ENCODE measurements around the gene TMEM263. TPM values are rescaled to one million over a fixed set of nuclear protein-coding genes. Genes with fewer than 3 reads are reported as not detected.

The TMEM263 gene
- total RNA-seq, 4 donors from 2014 or later: 4.6 to 11.9 (median 10.0) TPM

DNA sequence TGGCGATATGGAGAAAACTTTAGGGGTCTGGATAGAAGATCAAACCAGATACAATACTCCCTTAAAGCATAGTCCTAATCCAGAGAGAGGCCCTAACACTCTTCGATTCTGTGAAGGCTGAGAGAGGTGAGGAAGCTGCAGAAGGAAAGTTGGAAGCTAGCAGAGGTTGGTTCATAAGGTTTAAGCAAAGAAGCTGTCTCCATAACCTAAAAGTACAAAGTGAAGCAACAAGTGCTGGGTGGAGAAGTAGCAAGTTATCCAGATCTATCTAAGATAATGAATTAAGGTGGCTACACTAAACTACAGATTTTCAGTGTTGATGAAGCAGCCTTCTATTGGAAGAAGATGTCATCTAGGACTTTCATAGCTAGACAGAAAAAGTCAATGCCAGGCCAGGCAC is 55.8 kb downstream of the TMEM263 start:
- WGBS, 2 donors: 90 to 91% methylated on average over 2 of the region's 2 CpGs
- no peak overlapping the region for H3K4me3 ChIP-seq (ENCODE audit: low read depth, poor library complexity, severe bottlenecking)
- TF ChIP-seq POLR2A (IDR thresholded peaks at IDR 0.05): no peak
- TF ChIP-seq, protein P1, sequence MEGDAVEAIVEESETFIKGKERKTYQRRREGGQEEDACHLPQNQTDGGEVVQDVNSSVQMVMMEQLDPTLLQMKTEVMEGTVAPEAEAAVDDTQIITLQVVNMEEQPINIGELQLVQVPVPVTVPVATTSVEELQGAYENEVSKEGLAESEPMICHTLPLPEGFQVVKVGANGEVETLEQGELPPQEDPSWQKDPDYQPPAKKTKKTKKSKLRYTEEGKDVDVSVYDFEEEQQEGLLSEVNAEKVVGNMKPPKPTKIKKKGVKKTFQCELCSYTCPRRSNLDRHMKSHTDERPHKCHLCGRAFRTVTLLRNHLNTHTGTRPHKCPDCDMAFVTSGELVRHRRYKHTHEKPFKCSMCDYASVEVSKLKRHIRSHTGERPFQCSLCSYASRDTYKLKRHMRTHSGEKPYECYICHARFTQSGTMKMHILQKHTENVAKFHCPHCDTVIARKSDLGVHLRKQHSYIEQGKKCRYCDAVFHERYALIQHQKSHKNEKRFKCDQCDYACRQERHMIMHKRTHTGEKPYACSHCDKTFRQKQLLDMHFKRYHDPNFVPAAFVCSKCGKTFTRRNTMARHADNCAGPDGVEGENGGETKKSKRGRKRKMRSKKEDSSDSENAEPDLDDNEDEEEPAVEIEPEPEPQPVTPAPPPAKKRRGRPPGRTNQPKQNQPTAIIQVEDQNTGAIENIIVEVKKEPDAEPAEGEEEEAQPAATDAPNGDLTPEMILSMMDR (IDR thresholded peaks at IDR 0.05): no peak
- intact Hi-C loops (cut with DNase I; ENCODE audit: low total_unique reads): no loop called here
- DNase-seq (ENCODE audit: low spot score in 2 of 2): no peak

DNA sequence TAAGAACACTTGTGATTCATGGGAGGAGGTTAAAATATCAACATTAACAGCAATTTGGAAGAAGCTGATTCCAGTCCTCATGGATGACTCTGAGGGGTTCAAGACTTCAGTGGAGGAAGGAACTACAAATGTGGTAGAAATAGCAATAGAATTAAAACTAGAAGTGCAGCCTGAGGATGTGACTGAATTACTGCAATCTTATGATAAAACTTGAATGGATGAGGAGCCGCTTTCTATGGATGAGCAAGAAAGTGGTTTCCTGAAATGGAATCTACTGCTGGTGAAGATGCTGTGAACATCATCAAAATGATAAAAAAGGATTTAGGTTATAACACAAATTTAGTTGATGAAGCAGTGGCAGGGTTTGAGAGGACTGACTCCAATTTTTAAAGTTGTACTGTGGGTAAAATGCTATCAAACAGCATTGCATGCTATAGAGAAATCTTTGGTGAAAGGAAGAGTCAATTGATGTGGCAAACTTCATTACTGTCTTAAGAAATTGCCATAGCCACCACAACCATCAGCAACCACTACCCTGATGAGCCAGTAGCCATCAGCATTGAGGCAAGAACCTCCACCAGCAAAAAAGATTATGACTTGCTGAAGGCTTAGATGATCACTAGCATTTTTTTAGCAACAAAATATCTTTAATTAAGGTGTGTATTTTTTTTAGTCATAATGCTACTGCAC is 57.2 kb downstream of the TMEM263 start:
- 100% methylated on average over 1 of the region's 1 CpG for WGBS, 2 donors
- H3K4me3 ChIP-seq (ENCODE audit: low read depth, poor library complexity, severe bottlenecking): no peak overlapping the region
- TF ChIP-seq, protein P1 (IDR thresholded peaks at IDR 0.05): no peak
- no peak for TF ChIP-seq POLR2A (IDR thresholded peaks at IDR 0.05)
- intact Hi-C loops (cut with DNase I; ENCODE audit: low total_unique reads): no loop called here
- DNase-seq (ENCODE audit: low spot score in 2 of 2): no peak

DNA sequence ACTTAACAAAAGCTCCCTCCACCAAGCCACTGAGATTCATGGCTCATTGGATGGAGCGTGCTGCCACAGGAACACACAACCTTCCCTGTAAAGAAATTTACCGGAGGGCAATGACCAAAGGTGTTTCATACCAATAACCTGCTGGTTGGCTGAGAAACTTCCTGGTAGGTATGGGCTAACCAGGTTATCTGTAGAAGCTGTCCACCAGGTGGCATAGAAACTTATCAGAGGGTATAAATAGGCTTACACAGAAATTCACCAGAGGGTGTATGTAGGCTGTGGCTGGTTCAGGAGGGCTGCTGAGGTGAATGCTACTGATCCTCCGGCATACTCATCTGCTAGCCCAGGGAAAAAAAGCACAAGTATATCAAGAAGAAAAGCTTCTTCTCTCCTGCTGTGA is 58.3 kb downstream of the TMEM263 start:
- no peak for DNase-seq (ENCODE audit: low spot score in 2 of 2)
- intact Hi-C loops (cut with DNase I; ENCODE audit: low total_unique reads): no loop called here
- 53 to 68% methylated on average over 3 of the region's 3 CpGs for WGBS, 2 donors
- TF ChIP-seq, protein P1 (IDR thresholded peaks at IDR 0.05): no peak
- no peak for TF ChIP-seq POLR2A (IDR thresholded peaks at IDR 0.05)
- no peak overlapping the region for H3K4me3 ChIP-seq (ENCODE audit: low read depth, poor library complexity, severe bottlenecking)

DNA sequence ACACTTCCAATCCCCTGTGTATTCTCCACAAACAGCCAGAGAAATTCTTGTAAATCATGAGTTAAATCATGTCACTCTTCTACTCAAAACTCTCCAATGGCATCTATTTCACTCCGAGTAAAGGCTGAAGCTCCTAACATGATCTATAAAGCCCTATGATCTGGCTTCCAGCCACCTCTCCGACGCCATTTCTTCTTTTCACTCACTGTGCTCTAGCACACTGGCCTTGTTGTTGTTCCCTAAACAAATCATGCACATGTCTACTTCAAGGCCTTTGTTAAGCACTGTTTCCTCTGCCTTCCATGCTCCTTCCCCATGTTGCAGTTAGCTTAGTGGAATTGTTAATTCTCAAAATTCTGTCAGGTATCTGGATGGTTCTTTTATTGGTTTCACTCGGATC is 61.3 kb downstream of the TMEM263 start:
- 88 to 95% methylated on average over 4 of the region's 4 CpGs for WGBS, 2 donors
- DNase-seq (ENCODE audit: low spot score in 2 of 2): no peak
- intact Hi-C loops (cut with DNase I; ENCODE audit: low total_unique reads): no loop called here
- TF ChIP-seq POLR2A (IDR thresholded peaks at IDR 0.05): no peak
- TF ChIP-seq, protein P1 (IDR thresholded peaks at IDR 0.05): no peak
- no peak overlapping the region for H3K4me3 ChIP-seq (ENCODE audit: low read depth, poor library complexity, severe bottlenecking)

DNA sequence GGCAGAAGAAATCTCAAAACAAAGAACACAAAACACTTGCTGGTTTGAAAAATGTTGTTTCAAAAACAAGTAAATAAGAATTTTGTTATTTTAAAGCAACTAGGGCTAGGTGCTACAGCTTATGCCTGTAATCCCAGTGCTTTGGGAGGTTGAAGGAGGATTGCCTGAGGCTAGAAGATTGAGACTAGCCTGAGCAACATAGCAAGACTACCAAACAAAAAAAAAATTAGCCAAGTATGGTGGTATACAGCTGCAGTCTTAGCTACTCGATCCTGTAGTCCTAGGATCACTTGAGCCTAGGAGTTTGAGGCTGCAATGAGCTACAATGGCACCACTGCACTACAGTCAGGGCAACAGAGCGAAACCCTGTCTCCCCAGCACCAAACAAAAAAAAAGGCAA is 63.8 kb downstream of the TMEM263 start:
- no peak for DNase-seq (ENCODE audit: low spot score in 2 of 2)
- intact Hi-C loops (cut with DNase I; ENCODE audit: low total_unique reads): no loop called here
- WGBS, 2 donors: 93 to 96% methylated on average over 2 of the region's 2 CpGs
- TF ChIP-seq, protein P1 (IDR thresholded peaks at IDR 0.05): no peak
- no peak overlapping the region for H3K4me3 ChIP-seq (ENCODE audit: low read depth, poor library complexity, severe bottlenecking)

Other genes starting within 250 kb of the TMEM263 start
- 1 to 10 TPM; 7.0 to 9.1 (median 8.3) TPM for gene RIC8B, start 181.2 kb upstream of the TMEM263 start, total RNA-seq
- 1 to 10 TPM; 3.7 to 9.8 (median 8.4) TPM for gene MTERF2, start 31.2 kb downstream of the TMEM263 start, total RNA-seq
- gene CRY1, start 137.6 kb downstream of the TMEM263 start, total RNA-seq: 10 to 100 TPM in 2 of 4 donors, 1 to 10 TPM in 2; 7.8 to 39.1 (median 10.1) TPM